GM19468 (cell line): Measurements from ENCODE around the gene SLC25A18.
"Not testable (repeated sequence)": the region's sequence is repeated elsewhere in the genome, so short reads cannot be mapped to it uniquely, and the experiment has no call there.

Source experiments
- ATAC-seq: cut with Tn5 transposase; IDR thresholded peaks from one replicate; pipeline ENCODE4 v1.9.1; 2021; ENCODE audit warnings: mild to moderate bottlenecking, moderate library complexity, moderate number of reproducible peaks; ENCODE audit not compliant: unreplicated experiment; ENCODE audit errors: extremely low read depth

SLC25A18 gene, protein sequence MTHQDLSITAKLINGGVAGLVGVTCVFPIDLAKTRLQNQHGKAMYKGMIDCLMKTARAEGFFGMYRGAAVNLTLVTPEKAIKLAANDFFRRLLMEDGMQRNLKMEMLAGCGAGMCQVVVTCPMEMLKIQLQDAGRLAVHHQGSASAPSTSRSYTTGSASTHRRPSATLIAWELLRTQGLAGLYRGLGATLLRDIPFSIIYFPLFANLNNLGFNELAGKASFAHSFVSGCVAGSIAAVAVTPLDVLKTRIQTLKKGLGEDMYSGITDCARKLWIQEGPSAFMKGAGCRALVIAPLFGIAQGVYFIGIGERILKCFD

GRCh38 chr22:17562906-17563870 is at the start of gene SLC25A18:
Gene SLC25A18, plus strand, starts transcription at chr22:17563498. Its CDS starts 16,447 bp downstream, at chr22:17579945.
- ATAC-seq, result no peak

- no peak for ATAC-seq
Measured at GRCh38 chr22:17513612-17514011, 49.7 kb upstream of the SLC25A18 start.

DNA sequence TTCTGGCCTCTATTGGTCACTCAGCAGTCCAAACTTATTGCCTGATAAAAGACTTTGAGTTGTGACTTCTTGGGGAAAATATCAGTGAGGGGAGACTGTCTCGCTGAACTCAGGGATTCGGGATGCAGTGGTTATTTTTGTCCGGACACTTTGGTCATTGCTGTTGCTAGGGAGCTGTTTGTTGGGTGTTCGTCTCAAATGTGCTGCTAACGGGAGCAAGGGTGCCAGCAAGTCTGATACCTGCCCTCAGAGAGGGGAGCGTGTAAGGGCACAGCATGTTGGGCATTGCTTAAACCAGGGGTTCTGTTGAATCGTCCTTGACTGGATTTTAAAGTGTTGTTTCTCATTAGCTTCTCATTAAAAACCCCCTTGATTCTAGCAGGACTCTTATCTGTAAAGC is 49.2 kb upstream of the SLC25A18 start:
- ATAC-seq, result no peak

DNA sequence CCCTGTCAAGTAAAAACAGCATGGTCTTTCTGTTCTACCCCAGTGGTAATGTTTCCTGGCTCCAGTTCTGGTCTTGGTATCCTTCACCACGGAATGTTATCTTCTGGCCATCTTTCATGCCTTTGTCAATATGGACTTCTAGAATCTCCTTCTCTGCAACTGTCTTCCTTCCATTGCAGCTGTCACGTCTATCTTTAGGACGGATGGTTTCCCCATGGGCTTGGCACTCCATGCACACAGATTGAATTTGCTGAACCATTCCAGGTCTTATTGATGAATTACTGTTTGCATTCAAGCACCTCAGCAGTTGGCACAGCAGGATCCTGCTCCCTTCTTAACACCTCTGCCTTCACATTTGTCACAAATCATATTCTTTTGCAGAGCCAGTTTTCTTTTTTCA is 44.9 kb upstream of the SLC25A18 start:
- no peak for ATAC-seq

GRCh38 chr22:17521971-17522370 is 41.3 kb upstream of the SLC25A18 start:
- not testable (repeated sequence) for ATAC-seq

GRCh38 chr22:17523925-17524324 is 39.4 kb upstream of the SLC25A18 start:
- no peak for ATAC-seq

- ATAC-seq, result no peak
Measured at GRCh38 chr22:17536269-17536668, 27.0 kb upstream of the SLC25A18 start.

DNA sequence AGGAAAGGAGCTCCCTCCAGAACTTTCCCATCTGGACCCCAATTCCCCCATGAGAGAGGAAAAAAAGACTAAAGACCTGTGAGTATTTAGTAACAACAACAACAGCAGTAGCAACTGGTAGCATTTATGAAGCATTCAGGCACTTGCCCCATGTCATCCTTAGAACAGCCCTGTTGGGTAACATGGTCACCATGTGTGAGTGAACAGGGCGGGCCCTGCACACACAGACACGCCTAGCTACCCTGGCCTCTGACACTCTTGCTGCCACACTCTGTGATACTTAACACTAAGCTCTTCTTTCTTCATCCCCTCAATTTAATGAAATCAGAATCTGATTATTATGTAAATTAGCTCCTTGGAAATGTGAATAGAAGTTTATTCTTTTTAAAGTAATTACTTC is 26.1 kb upstream of the SLC25A18 start:
- no peak for ATAC-seq

GRCh38 chr22:17540481-17540880 is 22.8 kb upstream of the SLC25A18 start:
- ATAC-seq, result no peak

DNA sequence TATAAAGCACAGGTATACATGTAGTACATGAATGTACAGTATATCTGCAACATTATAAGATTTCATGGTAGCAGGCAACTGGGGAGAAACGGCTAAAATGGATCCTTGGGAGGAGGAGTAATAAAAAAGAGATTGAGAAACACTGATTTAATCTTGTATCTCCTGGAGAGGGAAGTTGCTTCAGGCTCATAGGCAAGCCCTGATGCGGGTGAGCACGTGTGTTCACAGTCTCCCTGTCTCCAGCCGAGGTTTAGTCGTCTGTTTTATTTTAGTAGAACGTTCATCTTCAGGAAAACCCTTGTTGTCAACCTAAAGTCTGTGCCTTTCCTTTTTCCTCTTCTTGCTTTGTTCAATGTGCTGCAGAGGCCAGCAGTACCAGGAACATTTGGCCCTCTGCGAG is 21.8 kb upstream of the SLC25A18 start:
- no peak for ATAC-seq

GRCh38 chr22:17542452-17542851 is 20.8 kb upstream of the SLC25A18 start:
- no peak for ATAC-seq

DNA sequence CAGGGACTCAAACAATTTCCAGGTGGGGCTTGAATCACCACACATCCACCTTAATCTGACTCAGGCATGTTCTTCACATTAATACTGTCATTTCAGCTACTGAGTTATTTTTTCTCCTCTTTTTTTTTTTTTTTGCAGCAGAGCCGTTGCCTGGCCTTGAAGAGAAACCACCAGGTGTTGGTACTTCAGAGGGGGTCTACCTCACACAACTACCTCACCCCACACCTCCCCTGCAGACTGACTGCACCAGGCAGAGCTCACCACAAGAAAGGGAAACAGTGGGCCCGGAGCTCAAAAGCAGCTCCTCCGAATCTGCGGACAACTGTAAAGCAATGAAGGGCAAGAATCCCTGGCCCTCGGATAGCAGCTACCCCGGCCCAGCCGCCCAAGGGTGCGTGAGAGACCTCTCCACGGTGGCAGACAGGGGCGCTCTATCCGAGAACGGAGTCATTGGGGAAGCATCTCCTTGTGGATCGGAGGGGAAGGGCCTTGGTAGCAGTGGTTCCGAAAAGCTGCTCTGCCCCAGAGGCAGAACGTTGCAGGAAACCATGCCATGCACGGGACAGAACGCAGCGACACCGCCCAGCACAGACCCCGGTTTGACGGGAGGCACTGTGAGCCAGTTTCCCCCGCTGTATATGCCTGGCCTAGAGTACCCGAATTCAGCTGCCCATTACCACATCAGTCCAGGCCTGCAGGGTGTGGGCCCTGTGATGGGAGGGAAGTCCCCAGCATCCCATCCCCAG is 15.1 kb upstream of the SLC25A18 start:
- no peak for ATAC-seq

- no peak for ATAC-seq
Measured at GRCh38 chr22:17548756-17549035, 14.6 kb upstream of the SLC25A18 start.

DNA sequence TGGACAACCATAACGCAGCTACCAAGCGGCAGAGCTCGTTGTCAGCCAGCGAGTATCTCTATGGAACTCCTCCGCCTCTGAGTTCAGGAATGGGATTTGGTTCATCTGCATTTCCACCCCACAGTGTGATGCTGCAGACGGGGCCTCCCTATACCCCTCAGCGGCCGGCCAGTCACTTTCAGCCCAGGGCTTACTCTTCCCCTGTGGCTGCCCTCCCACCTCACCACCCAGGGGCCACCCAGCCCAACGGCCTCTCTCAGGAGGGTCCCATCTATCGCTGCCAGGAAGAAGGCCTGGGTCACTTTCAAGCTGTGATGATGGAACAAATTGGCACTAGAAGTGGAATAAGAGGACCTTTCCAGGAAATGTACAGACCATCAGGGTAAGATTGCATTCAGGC is 14.1 kb upstream of the SLC25A18 start:
- ATAC-seq, result no peak

DNA sequence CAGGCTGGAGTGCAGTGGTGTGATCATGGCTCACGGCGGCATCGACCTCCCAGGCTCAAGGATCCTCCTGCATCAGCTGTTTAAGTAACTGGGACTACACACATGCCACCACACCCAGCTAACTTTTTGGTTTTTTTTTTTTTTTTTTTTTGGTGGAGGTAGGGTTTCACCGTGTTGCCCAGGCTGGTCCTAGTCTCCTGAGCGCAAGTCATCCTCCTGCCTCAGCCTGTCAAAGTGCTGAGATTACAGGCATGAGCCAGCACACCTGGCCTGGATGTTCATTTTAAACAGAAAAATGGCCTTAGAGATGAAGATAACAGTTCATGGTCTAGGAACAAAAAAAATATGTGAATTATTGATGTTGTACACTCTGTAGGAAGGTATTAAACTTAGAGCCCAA is 13.6 kb upstream of the SLC25A18 start:
- ATAC-seq, result no peak

DNA sequence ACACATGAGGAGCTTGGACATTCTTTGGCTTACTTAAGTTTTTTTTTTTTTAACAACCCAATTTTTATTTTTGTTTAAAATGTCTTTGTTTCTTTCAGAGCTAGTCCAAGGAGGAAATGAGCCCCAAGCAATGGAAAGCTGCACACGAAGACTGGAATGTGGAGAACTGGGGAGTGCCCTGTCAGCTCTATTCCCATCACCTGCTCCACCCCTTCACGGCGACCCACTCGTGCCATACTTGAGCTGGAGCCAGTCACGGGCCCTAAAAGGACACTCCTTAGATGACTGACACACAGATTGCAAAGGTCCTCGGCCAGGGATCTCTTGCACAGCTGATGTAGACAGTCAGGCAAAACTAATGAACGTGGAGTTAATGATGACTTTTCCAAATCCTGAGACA is 10.6 kb upstream of the SLC25A18 start:
- no peak for ATAC-seq

- no peak for ATAC-seq
Measured at GRCh38 chr22:17554814-17555213, 8.5 kb upstream of the SLC25A18 start.

- no peak for ATAC-seq
Measured at GRCh38 chr22:17559188-17559587, 4.1 kb upstream of the SLC25A18 start.

GRCh38 chr22:17563936-17564391 is 666 bp downstream of the SLC25A18 start:
- ATAC-seq, result no peak

GRCh38 chr22:17566016-17566687 is 2.9 kb downstream of the SLC25A18 start:
- ATAC-seq, result not testable (repeated sequence)
